Fibroblast of pulmonary artery (primary cell): ENCODE data around the gene TBC1D30.
"Not testable (repeated sequence)": the region's sequence is repeated elsewhere in the genome, so short reads cannot be mapped to it uniquely, and the experiment has no call there.

Experiments used
- DNase-seq: peaks from one replicate; pipeline ENCODE4 v3.0.0-alpha.2; 2010; ENCODE audit warnings: low read depth
- H3K4me3 ChIP-seq: replicated peaks from 2 replicates; pipeline ENCODE4 v1.5.1; 2011; ENCODE audit warnings: low read depth, mild to moderate bottlenecking, control low read depth, low read length, moderate library complexity
- TF ChIP-seq, protein P1 (sequence below): IDR thresholded peaks from 2 replicates; pipeline ENCODE4 v1.5.1; 2011; ENCODE audit warnings: mild to moderate bottlenecking, control low read depth, low read length, inconsistent platforms; ENCODE audit errors: missing control alignments

Gene TBC1D30

DNA sequence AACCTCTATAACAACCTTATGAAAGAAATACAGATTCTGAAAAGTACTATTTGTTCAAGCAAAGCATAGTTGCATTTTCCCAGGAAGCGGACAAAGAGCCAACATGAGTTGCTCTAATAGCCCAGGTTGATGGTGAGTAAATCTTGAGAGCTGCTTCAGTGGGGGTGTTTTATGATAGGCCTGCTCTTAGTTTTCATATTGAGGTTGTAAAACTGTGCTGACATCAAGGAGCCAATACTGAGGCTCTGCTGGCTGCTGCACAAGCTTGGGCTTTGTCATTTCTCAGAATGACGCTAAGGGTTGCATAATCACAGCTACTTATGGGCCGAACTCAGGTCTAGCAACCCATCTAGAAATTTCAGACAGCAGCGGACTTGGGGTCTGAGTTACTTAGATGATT is 11.5 kb downstream of the TBC1D30 start:
- H3K4me3 ChIP-seq: no peak overlapping the region
- TF ChIP-seq, protein P1, sequence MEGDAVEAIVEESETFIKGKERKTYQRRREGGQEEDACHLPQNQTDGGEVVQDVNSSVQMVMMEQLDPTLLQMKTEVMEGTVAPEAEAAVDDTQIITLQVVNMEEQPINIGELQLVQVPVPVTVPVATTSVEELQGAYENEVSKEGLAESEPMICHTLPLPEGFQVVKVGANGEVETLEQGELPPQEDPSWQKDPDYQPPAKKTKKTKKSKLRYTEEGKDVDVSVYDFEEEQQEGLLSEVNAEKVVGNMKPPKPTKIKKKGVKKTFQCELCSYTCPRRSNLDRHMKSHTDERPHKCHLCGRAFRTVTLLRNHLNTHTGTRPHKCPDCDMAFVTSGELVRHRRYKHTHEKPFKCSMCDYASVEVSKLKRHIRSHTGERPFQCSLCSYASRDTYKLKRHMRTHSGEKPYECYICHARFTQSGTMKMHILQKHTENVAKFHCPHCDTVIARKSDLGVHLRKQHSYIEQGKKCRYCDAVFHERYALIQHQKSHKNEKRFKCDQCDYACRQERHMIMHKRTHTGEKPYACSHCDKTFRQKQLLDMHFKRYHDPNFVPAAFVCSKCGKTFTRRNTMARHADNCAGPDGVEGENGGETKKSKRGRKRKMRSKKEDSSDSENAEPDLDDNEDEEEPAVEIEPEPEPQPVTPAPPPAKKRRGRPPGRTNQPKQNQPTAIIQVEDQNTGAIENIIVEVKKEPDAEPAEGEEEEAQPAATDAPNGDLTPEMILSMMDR: no peak
- DNase-seq: no peak

GRCh38 chr12:64836856-64837255 is 12.4 kb downstream of the TBC1D30 start:
- DNase-seq: no peak
- no peak overlapping the region for H3K4me3 ChIP-seq
- TF ChIP-seq, protein P1: no peak

- H3K4me3 ChIP-seq: no peak overlapping the region
- TF ChIP-seq, protein P1: no peak
- DNase-seq: no peak
Observed at GRCh38 chr12:64837427-64837826, 13.0 kb downstream of the TBC1D30 start.

GRCh38 chr12:64840119-64840518 is 15.7 kb downstream of the TBC1D30 start:
- TF ChIP-seq, protein P1: no peak

DNA sequence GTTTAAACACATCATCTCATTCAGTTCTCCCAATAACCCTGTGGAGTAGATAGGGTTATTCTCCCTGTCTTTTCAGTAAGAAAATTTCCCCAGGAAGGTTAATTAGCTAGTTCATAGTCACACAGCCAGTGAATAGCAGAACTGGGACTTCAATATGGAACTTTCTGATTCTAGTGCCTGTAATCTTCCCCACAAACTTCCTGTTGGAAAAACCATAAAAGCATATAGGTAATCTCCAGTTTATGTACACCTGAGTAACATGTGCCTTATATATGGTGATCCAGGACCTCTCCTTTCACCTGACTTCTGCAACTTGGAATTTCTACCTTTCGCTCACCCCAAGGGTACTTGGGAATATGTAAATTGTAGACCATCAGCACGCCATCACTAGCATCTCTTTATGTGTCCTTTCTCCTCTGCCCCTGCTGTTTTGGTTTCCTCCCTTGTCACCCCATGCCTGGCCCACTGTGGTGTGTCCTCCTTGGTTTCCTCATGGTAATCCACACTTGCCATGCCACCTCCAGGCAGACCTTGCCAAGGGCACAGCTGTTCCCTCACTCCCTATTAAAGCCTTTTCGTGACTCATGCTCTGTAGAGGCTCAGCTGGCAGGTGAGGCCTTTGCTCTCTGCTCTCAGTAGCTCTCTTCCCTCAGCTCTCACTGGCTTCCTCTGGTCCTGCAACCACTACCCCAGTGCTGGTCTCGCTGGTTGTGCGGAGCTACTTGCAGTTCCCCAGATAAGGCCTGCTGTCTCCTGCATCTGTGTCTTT is 16.7 kb downstream of the TBC1D30 start:
- no peak overlapping the region for H3K4me3 ChIP-seq
- DNase-seq: no peak
- TF ChIP-seq, protein P1: no peak

More at GRCh38 chr12:64840119-64840518, 15.7 kb downstream of the TBC1D30 start:
- H3K4me3 ChIP-seq: no peak overlapping the region
- DNase-seq: no peak

GRCh38 chr12:64848409-64848808 is 24.0 kb downstream of the TBC1D30 start:
- DNase-seq, H3K4me3 ChIP-seq: not testable (repeated sequence)

DNA sequence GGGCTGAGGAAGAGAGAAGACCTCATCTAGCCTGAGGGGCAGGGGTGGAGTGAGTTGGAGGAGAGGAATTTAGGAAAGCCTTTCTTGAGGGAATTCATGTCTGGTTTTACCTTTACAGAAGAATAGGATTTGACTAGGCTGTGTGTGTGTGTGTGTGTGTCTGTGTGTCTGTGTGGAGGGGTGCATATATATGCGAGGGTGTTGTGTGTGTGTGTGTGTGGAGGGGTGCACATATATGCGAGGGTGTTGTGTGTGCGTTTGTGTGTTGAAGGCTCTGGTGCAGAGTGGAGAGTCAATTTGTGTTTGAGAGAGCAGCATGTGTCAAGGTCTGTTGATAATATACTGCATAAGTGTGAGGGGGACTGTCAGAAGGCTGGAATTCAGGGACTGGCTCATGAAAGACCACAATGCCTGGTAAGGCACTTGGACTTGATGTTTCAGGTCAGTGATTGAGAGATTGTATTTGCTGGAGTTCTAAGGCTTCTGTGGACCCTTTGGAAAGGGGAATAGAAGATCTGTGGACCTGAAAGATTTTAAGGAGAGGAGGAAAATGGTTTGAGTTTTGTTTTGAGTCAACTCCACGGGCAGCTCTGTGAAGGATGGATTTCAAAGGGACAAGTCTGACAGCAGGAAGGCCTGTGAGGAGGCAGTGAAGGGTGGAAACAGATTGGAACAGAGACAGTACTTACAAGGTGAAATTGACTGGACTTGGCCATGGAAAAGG is 34.6 kb downstream of the TBC1D30 start:
- no peak for DNase-seq

More for the DNA sequence above, 34.6 kb downstream of the TBC1D30 start:
- H3K4me3 ChIP-seq: no peak overlapping the region
- TF ChIP-seq, protein P1: no peak
